Stimulated activated CD8-positive, alpha-beta memory T cell treated with anti-CD3 and anti-CD28 coated beads, Interleukin-7, amount 100 ng/mL, for 1 hour (primary cell): Measurements from ENCODE around the gene TNIK.

Experiments used
- DNase-seq, 2 donors: peaks; one replicate each; pipeline ENCODE4 v3.0.0-alpha.2; 2020; ENCODE audit warnings: low read depth in 2 of 2

TNIK gene

GRCh38 chr3:171192176-171192854, 267.9 kb downstream of the TNIK start:
- no peak for DNase-seq

GRCh38 chr3:171190668-171191067, 269.5 kb downstream of the TNIK start:
- no peak for DNase-seq

- DNase-seq: no peak
Observed at GRCh38 chr3:171189394-171190080, 270.7 kb downstream of the TNIK start.

DNA sequence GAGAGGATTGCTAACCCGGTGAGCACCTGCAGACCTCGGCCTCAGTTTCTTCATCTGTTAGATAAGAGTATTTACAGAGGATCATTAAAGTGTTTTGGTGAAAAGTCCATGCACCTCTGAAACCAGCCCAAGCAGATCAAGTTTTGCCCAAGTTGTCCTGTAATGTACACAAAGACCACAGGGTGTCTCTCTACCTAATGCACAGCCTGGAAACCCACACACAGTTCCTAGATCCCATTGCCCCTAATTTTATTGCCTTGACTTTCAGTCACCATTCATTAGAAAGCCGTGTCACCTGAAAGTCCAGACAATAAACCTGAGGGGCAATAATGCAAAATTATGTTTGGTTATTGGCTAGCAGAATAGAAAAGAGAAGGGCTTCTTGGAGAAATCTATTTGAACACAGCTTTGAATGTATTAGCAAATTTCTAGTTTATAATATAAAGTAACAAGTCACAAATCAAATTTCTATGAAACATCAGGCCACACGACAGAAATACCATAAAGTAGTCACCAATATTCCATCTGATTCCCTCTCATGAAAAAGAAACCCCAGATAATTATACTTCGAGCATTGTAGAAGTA, 272.4 kb downstream of the TNIK start:
- no peak for DNase-seq

DNA sequence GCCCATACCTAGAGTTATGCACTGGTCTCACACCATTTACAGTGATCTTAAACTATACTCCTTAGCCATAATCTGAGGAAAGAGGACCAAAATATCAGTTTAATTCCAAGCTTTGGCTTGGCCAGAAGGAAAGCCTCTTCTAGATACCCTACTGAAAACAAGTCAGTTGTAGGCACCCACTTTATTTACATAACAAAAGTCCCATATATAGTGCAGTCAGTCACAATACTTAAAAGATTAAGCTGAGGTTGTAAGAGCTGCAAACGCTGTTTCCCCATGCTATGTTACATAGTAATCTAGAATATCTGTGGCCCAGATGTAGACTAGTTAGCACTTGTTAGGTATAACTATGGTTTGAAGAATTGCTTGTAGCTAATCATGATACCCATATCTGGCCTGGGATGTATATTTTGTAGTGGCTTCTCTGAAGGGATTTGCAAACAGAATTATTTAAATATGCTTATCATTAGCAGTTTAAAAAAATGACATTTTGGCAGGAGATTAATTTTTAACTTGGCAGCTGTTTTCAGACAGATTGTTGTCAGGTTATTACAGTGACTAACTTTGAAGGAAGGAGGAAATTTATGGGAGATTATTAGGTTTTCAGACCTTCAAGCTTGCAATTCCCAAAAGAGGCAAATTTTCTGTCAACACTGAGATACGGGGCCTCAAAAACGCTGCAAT, 273.2 kb downstream of the TNIK start:
- no peak for DNase-seq

- no peak for DNase-seq
Observed at GRCh38 chr3:171186383-171186782, 273.8 kb downstream of the TNIK start.

- DNase-seq: no peak
Observed at GRCh38 chr3:171185959-171186358, 274.2 kb downstream of the TNIK start.

GRCh38 chr3:171184372-171184771, 275.8 kb downstream of the TNIK start:
- no peak for DNase-seq

GRCh38 chr3:171183042-171183441, 277.2 kb downstream of the TNIK start:
- DNase-seq: no peak

- DNase-seq: no peak
Observed at GRCh38 chr3:171181907-171182690, 278.1 kb downstream of the TNIK start.

DNA sequence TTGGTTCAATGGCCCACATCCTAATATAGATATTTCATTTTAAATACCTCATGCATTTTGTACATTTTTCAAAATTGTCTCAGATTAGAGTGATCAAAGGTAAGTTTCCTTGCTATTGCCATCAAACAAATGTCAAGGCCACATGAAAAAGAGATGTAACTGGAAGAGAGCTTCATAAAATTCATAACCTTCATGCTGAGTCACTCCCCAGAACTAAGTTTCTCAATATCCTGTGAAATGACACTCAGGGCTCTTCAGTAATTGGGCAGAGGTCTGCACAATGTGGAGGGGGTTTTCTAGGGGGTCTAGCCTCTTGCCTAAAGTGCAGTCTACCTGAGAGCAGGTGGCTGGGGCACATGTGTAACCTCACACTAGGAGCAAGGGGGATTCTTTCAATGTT, 281.5 kb downstream of the TNIK start:
- DNase-seq: no peak

DNA sequence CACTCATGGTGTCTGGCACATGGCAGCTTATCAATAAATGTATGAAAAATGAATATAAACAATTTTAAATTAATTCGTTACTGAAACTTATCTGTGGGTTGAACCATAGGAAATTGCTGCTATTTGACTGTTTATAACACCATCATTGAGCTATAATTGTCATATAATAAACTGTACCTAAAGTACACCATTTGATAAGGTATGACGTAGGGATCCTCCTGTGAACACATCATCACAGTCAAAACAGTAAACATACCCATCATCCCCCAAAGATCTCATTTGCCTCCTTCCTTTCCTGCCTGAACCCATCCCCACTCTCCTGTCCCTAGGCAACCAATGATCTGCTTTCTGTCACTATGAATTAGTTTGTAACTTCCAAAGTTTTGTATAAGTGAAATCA, 282.7 kb downstream of the TNIK start:
- no peak for DNase-seq

DNA sequence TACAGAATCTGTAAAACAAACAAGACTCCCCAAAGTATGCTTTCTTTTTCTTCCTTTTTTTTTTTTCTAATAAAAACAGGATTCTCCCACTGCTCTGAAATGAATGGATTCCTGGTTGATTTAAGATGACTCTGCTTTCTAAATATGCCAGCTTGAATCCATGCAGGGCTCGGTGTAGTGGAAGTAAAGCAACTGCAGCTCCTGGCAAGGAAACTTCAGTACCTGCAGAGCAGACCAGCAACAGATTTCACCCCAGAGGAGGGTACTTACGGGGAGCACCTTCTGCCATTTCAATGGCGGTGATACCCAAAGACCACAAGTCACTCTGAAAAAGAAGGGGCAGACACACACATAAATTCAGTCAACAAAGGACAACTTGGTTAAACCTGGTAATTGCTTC, 283.1 kb downstream of the TNIK start:
- DNase-seq: no peak

DNA sequence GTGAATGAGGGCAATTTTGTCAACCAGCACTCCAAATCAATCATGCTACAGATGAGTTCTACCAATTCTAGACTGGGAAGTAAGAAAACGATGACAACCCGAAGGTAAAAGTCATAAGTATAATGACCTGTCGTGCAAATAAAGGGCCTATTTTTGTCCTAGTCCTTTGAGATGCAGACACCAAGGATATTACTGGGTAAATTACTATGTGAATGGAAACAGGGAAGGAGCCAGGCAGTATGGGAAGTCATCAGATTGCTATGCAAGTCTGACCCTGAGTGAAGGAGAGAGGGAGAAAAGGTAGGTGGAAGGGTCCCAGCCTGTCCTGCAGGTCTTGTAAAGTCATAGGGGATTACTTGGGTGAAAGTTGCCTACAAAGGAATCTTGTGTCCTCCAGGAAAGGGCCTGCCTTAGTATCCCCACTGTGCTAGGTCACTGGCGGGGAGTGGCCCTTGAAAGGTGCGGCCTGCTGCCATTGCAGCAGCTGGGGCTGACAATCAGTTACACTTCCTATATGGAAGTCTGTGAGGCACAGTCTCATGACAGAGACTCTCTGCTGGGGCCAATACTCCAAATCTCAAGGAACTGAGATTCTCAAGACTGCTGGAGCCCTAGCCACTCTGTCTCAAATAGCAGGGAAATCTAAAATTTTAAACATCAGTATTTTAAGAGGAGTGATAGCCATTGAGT, 283.8 kb downstream of the TNIK start:
- DNase-seq: no peak

- DNase-seq: no peak
Observed at GRCh38 chr3:171175741-171176234, 284.4 kb downstream of the TNIK start.

DNA sequence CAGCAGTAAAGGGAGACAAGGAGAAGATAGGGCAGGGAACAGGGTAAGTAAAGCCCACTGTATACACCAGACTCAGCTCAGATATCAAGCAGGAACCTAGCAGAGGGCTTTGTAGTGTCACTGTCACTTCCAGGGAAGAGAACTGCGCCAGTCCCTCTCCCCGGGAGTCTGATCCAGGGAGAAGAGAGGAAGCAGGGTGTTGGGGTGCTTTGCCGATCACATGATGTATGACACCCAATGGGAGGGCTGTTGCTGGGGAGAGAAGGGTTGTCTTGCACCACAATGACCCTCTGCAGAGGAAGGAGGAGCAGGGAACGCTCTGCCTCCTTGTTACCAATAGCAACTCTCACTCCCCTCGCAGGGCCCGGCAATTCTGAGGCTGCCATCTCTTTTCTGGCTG, 286.5 kb downstream of the TNIK start:
- DNase-seq: no peak

DNA sequence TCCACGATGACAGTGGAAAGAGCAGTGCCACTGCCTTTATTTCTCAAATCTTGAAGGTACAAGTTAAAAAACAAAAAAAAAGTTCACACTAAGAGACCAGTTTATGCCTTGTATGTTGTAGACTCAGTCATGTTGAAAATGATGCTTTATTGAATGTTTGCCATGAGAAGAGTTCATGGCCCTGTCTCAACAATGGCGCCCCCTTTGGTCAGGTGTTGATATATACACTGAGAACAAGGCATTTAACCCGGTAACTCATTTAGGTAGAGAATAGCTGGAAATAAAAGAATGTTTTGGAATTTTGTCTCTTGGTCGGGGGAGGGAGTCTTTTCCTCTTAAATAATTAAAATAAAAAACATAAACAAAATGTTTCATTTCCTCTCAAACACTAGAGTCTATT, 288.1 kb downstream of the TNIK start:
- DNase-seq: no peak

- DNase-seq: no peak
Observed at GRCh38 chr3:171169866-171170265, 290.3 kb downstream of the TNIK start.

DNA sequence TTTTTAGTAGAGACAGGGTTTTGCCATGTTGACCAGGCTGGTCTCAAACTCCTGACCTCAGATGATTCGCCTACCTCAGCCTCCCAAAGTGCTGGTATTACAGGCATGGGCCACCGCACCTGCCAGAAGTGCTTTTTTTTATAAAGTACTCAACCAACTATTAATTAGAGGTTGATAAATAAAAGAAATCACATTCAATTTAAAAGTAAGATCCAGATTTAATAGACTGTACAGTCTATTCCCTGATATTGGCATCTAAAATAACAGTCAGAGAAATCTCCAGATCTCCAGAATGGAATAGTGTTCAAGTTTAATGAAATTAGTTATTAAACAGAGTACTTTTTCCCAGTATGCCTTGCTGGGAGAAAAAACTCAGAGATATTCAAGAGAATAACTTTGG, 290.8 kb downstream of the TNIK start:
- no peak for DNase-seq

GRCh38 chr3:171168551-171168950, 291.7 kb downstream of the TNIK start:
- no peak for DNase-seq

DNA sequence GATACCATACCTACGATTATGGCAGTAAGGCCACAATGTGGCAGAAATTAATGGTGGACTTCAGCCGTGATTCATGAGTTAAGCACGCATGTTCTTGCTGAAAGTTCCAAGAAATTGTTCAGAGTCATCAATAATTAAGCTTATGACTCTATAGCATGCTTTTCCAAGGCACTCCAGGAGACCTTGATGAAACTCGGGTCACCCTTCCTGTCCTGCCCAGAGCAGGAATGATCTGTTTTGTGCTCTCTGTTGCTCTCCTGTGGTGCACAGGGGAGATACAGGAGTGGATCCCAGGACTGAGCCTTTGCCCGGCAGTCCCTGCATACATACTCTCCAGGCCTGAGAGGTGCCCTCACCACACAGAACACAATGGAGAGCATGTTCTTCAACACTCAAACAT, 292.1 kb downstream of the TNIK start:
- DNase-seq: no peak
